DLD1 (cell line): ENCODE results near the gene ZNF660.

Experiments used
- in situ Hi-C: cut with HindIII; loops from 2 replicates; pipeline ENCODE4 v1.10.0; 2017; ENCODE audit warnings: low sequenced_read_pairs

The ZNF660 gene

DNA sequence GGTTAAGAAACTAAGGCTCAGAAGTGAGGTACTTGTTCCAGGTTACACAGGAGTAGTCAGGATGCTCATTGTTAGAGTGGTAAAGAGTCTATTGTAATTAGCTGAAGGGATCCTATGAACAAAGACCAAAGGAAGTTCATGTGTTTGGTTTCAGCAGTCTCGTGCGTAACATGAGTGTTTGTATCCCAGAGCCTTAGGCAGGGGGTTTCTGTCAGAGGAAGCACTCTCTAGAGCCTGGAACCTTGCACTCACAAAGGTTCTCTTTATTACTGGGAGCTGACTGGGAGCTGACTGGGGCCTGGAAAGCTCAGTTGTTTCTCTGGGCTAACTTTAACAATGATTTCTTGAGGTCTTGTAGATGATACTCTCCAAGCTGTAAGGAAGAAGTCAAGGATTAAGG lies 44.0 kb downstream of the ZNF660 start:
- in situ Hi-C loops, result no loop called here

DNA sequence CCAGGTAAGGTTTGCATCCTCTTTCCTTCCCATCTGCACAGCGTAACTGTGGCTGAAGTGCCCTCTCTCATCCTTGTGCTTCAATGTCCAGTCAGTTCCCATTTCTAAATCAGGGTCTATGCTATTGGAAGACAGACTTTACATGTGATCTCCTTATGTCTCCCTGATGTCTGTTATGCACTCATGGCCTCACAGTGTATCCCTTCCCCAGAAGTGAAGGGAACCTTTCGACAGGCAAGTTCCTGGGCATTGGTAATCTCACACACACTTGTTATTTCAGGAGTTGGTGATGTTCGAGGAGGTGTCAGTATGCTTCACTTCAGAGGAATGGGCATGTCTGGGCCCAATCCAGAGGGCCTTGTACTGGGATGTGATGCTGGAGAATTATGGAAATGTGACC lies 47.4 kb downstream of the ZNF660 start:
- in situ Hi-C loops, result no loop called here

DNA sequence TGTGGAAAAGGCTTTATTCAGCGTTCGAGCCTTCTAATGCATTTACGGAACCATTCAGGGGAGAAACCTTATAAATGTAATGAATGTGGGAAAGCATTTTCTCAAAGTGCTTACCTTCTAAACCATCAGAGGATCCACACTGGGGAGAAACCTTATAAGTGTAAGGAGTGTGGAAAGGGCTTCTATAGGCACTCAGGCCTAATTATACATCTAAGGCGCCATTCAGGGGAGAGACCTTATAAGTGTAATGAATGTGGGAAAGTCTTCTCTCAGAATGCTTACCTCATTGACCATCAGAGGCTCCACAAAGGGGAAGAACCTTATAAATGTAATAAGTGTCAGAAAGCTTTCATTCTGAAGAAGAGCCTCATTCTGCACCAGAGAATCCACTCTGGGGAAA lies 57.6 kb downstream of the ZNF660 start:
- in situ Hi-C loops, result no loop called here

DNA sequence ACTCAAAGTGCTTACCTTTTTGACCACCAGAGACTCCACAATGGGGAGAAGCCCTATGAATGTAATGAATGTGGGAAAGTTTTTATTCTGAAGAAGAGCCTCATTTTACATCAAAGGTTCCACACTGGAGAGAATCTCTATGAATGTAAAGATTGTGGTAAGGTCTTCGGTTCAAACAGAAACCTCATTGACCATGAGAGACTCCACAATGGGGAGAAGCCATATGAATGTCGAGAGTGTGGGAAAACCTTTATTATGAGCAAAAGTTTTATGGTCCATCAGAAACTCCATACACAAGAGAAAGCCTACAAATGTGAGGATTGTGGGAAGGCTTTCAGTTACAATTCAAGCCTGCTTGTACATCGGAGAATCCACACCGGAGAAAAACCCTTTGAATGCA lies 58.3 kb downstream of the ZNF660 start:
- in situ Hi-C loops, result no loop called here

DNA sequence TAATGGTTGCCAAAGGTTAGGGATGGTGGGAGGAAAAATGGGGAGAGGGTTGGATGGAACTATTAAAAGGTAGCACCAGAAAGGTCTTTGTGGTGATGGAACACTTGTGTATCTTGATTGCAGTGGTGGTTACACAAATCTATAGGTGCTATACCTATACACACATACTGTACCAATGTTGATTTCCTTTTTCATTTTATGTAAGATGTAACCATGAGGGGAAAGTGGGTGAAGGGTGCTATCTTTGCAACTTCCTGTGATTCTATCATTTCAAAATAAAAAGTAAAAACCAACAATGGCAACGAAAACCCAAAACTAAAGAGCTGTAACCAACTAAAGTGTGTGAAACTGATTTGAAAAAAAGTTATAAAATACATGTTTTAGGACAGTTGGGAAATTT lies 63.0 kb downstream of the ZNF660 start:
- in situ Hi-C loops, result no loop called here

DNA sequence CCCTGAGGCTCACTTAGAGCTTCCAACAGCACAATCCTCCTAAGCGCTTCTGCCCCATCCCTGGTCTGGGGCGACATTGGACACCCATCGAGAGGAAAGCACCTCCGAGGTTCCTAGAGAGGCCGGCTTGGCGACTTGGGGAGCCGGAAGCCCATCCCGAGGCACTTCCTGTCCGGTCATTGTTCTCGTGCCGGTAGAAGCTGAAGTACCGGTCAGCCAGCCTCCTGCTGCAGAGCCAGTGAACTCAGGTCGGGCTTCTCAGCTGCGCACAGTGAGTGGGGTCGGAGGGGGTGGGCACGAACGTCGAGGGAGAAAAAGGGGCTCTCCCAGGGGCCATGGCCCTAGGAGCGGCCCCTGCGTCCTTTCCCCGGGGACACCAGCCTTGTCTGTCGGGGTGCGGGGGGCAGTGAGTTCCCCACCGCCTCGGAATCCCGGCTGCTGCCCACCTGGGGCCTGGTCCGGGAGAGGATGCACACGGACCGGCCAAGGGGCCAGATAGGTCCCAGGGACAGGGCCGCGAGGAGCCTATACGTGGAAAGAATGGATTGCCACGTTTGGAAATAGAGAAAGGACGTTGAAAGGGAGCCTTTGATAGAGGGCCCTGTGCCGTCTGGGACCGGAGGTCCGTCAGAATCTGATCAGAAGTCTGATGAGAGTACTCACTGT lies 63.9 kb downstream of the ZNF660 start, which contains the start of gene ZNF35:
TSS of gene ZNF35 (plus strand) at position 169 of the 666 bp plus-strand sequence. CDS start 2,336 bp downstream, outside the sequence.
- in situ Hi-C loops, result no loop called here
